HFF-Myc (cell line): ENCODE measurements around the gene TM7SF2.

Source experiments
- DNase-seq: peaks from one replicate; pipeline ENCODE4 v3.0.0-alpha.2; 2011; ENCODE audit warnings: low read depth; ENCODE audit errors: extremely low read depth
- H3K4me3 ChIP-seq: replicated peaks from 2 replicates; pipeline ENCODE4 v1.5.1; 2011; ENCODE audit warnings: low read depth, mild to moderate bottlenecking, control low read depth, low read length
- TF ChIP-seq, protein P1 (sequence below): IDR thresholded peaks from 2 replicates; pipeline ENCODE4 v1.5.1; 2012; ENCODE audit warnings: mild to moderate bottlenecking, low read depth, low read length, control low read depth; ENCODE audit errors: missing control alignments

TM7SF2 gene

DNA sequence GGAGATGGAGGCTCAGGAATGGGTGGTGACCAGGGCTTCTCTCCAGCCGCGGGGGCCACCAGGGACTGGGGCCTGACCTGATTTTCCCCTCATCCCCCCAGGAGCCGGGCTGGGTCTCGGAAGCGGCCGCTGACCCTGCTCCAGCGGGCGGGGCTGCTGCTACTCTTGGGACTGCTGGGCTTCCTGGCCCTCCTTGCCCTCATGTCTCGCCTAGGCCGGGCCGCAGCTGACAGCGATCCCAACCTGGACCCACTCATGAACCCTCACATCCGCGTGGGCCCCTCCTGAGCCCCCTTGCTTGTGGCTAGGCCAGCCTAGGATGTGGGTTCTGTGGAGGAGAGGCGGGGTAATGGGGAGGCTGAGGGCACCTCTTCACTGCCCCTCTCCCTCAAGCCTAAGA, 23.8 kb upstream of the TM7SF2 start:
- no peak overlapping the region for H3K4me3 ChIP-seq
- TF ChIP-seq, protein P1, sequence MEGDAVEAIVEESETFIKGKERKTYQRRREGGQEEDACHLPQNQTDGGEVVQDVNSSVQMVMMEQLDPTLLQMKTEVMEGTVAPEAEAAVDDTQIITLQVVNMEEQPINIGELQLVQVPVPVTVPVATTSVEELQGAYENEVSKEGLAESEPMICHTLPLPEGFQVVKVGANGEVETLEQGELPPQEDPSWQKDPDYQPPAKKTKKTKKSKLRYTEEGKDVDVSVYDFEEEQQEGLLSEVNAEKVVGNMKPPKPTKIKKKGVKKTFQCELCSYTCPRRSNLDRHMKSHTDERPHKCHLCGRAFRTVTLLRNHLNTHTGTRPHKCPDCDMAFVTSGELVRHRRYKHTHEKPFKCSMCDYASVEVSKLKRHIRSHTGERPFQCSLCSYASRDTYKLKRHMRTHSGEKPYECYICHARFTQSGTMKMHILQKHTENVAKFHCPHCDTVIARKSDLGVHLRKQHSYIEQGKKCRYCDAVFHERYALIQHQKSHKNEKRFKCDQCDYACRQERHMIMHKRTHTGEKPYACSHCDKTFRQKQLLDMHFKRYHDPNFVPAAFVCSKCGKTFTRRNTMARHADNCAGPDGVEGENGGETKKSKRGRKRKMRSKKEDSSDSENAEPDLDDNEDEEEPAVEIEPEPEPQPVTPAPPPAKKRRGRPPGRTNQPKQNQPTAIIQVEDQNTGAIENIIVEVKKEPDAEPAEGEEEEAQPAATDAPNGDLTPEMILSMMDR, result no peak
- no peak for DNase-seq

DNA sequence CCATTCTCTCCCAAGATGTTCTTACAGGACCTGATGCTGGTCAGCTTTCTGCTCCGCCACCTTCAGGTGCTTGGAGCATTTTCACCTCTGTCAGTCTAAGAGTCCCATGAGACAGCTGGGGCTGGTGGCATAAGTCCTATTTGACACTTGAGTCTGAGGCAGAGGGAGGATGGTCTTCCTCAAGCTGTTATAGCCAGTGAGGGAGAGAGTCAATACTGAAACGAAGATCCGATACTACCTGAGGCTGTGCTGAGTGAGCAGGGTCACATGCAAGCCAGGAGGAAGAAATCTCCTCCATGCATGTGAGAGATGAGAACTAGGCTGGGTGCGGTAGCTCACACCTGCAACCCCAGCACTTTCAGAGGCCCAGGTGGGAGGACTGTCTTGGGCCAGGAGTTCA, 22.1 kb upstream of the TM7SF2 start:
- no peak for DNase-seq
- H3K4me3 ChIP-seq, result no peak overlapping the region
- TF ChIP-seq, protein P1, result no peak

DNA sequence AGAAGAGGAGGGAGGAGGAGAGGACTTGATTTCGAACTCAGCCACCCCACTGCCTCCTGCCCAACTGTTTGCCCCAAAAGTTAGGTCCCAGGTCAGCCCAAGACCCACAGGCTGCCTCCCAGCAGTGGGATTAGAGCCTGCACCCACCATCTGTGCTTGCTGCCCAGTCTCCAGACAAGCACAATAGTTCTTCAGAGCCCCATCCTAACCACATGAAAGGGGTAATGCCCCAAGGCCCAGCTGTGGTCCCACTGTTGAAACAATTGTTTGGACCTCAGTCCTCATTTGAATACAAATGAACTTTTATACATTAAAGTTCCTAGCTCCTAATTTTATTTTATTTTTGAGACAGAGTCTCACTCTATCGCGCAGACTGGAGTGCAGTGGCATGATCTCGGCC, 21.0 kb upstream of the TM7SF2 start:
- no peak overlapping the region for H3K4me3 ChIP-seq
- TF ChIP-seq, protein P1, result no peak
- no peak for DNase-seq

DNA sequence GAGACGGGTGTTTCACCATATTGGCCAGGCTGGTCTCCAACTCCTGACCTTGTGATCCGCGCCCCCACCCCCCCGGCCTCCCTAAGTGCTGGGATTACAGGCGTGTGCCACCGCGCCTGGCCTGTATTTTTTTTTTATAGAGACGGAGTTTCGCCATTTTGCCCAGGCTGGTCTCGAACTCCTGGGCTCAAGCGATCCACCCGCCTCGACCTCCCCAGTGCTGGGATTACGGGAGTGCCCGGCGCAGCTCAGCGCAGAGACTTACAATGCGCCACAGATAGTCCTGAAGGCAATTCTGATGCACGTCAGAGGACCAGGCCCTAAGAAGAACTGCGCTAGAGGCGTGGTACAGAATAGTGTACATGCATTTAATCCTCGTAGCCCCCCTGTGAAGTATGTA, 16.2 kb upstream of the TM7SF2 start:
- TF ChIP-seq, protein P1, result no peak
- peak overlapping the region; percentile 68 for H3K4me3 ChIP-seq
- DNase-seq, result no peak

DNA sequence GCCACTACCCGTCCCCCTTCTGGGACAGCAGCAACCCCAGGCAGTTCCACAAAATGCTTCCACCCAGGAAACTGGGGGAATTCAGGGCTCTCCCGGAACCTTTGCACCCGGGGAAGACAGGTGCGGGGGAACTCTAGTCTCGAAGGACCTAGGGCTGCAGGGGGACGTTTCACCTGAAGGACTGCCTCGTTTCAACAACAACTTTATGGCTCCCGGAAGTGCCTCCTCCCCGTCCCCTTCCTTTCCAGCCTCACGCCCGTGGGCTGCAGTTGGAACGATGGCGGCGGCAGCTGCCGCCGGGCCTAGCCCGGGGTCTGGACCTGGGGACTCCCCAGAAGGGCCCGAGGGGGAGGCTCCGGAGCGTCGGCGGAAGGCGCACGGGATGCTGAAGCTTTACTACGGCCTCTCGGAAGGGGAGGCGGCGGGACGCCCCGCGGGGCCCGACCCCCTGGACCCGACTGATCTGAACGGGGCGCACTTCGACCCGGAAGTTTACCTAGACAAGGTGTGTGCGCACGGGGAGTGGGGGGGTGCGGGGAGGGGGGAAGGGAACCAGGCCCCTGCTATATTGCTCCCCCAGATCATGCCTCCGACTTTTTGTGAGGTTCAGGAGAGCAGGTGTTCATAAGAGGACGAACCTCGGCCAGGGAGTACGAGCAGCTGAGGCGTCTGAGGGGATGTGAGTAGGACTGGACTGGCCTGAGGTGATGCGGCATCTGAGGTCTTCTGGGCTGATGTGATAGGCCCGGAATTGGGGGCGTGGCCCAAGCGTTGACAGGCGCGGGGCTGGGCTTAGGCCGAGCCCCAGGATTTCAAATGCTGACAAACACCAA, 15.5 kb upstream of the TM7SF2 start, which contains the start of gene VPS51:
TSS of gene VPS51 (plus strand) at position 241 of the 833 bp plus-strand sequence. CDS start at position 278, 37 bp downstream.
- peak; percentile 71 for DNase-seq
- TF ChIP-seq, protein P1, result no peak
- peak within 1 kb of the TSS; percentile 68 for H3K4me3 ChIP-seq

DNA sequence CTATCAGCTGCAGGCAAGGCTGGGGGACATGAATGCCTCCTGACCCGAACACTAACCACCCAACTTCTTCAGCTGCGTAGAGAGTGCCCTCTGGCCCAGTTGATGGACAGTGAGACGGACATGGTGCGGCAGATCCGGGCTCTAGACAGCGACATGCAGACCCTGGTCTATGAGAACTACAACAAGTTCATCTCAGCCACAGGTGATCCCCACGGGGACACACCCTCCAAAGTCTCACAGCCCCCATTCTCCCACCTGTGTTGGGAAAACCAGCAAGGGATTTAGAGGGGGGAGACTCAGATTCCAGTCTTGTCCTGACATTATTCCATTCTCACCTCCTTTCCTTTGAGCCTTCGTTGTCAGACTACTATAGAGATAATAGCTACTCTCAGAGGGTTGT, 14.7 kb upstream of the TM7SF2 start:
- TF ChIP-seq, protein P1, result no peak
- H3K4me3 ChIP-seq, result peak overlapping the region; percentile 68
- DNase-seq, result no peak
